ENCODE data around the gene HOXC9. TPM values are rescaled to one million over a fixed set of nuclear protein-coding genes. Genes with fewer than 3 reads are reported as not detected.

Gene HOXC9
- total RNA-seq, 1 donor, result not detected

DNA sequence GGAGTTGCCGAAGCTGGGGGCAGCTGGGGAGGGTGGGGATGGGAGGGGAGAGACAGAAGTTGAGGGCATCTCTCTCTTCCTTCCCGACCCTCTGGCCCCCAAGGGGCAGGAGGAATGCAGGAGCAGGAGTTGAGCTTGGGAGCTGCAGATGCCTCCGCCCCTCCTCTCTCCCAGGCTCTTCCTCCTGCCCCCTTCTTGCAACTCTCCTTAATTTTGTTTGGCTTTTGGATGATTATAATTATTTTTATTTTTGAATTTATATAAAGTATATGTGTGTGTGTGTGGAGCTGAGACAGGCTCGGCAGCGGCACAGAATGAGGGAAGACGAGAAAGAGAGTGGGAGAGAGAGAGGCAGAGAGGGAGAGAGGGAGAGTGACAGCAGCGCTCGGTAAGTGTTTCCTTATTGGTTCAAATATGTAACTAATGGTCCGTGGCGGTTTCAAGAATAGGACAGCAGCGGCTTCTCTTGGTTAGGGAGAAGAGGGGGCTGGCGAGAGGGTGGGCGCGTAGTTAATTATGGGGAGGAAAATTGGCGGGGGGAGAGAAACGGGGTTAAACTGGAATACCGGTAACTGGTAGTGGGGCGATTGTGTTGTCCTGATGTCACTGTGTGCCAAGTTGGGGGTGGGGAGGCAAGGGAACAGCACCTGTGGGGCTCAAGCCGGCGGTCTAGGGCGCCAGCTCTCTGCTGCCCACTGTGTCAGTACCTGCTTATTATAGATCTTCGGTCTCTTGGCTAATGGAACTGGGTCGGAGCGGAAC, 17.2 kb downstream of the HOXC9 start:
- TF ChIP-seq CTCF (IDR thresholded peaks at IDR 0.05; ENCODE audit: insufficient read depth, low read length), result peak; percentile 15
- no peak for DNase-seq (ENCODE audit: low read depth)
- peak overlapping the region; percentile 58 for H3K4me3 ChIP-seq (ENCODE audit: low read depth, low read length)

DNA sequence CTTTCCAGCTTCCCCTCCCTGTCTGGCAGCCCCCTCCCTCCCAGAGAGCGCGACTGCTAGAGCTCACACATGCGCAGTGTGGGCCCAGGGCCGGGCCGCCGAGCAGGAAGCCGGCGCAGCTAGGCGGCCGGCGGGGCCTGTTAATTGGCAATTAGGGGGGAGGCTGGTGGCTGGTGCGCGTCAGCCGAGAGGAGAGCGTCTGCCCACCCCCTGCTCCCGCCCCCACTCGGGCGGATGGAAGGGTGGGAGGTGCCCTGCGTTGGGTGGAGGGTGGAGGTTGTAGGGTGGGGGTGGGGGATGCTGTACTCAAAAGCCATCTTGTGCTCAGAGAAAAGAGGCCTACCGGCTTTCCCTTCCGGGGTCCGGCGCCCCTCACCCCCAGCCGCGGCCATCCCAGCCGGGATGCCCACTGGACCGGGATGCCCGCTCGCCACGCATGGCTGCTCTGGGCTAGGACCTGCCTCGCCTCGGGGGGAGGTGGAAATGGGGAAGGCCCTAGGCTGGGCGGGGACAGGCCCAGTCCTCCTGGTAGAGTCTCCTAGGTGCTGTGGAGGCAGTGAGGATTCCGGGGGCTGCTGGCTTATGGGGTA, 18.0 kb downstream of the HOXC9 start:
- DNase-seq (ENCODE audit: low read depth), result peak; percentile 62
- no peak for TF ChIP-seq CTCF (IDR thresholded peaks at IDR 0.05; ENCODE audit: insufficient read depth, low read length)

GRCh38 chr12:54018468-54018984, 18.6 kb downstream of the HOXC9 start:
- DNase-seq (ENCODE audit: low read depth), result no peak
- TF ChIP-seq CTCF (IDR thresholded peaks at IDR 0.05; ENCODE audit: insufficient read depth, low read length), result no peak
- peak overlapping the region; percentile 58 for H3K4me3 ChIP-seq (ENCODE audit: low read depth, low read length)

More for the DNA sequence above, 18.0 kb downstream of the HOXC9 start:
- peak overlapping the region; percentile 58 for H3K4me3 ChIP-seq (ENCODE audit: low read depth, low read length)

GRCh38 chr12:54019091-54019811, 19.3 kb downstream of the HOXC9 start:
- DNase-seq (ENCODE audit: low read depth), result no peak
- no peak overlapping the region for H3K4me3 ChIP-seq (ENCODE audit: low read depth, low read length)
- no peak for TF ChIP-seq CTCF (IDR thresholded peaks at IDR 0.05; ENCODE audit: insufficient read depth, low read length)

DNA sequence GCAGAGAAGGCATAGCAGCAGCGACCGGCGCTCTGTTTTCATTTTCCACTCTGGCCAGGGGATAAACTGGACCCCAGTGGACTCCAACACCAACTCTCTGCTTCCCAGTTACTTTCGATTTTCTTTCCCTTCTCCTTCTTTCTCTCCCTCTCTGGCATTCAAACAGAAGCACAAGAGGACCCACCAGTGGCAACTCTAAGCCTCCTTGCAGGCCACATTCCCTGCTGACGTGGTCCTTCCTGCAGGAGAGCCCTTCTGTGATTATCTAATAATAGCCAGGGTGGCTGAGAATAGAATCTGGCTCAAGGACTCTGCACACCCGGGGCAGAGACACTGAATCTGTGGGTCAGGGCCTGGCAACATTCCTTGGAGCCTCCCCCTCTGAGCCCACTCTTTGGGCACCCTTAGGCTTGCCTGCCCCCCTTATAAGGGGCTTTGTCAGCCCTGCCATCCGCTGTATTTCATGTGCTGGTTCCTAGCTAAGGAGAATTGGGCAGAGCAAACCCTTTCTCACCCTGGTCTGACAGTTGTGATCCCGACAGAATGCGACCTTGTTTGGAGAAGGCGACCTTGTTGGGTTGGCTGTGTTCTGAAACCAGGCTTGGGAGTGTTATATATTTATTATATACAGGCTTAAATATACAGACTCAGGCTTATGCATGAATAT, 20.1 kb downstream of the HOXC9 start:
- DNase-seq (ENCODE audit: low read depth), result no peak
- no peak overlapping the region for H3K4me3 ChIP-seq (ENCODE audit: low read depth, low read length)
- no peak for TF ChIP-seq CTCF (IDR thresholded peaks at IDR 0.05; ENCODE audit: insufficient read depth, low read length)

GRCh38 chr12:54020591-54021405, 20.8 kb downstream of the HOXC9 start:
- DNase-seq (ENCODE audit: low read depth), result no peak
- no peak for TF ChIP-seq CTCF (IDR thresholded peaks at IDR 0.05; ENCODE audit: insufficient read depth, low read length)
- no peak overlapping the region for H3K4me3 ChIP-seq (ENCODE audit: low read depth, low read length)

All from fibroblast of the aortic adventitia (primary cell).